Stimulated activated CD8-positive, alpha-beta memory T cell treated with anti-CD3 and anti-CD28 coated beads, Interleukin-7, amount 100 ng/mL, for 4 hours (primary cell): ENCODE results near the gene SPRR2A.
"Not testable (repeated sequence)": the region's sequence is repeated elsewhere in the genome, so short reads cannot be mapped to it uniquely, and the experiment has no call there.

Experiments
- DNase-seq, 2 donors: peaks; one replicate each; pipeline ENCODE4 v3.0.0-alpha.2; 2020; ENCODE audit warnings: low read depth in 2 of 2

SPRR2A gene

GRCh38 chr1:153025797-153026196, 31.5 kb downstream of the SPRR2A start:
- no peak for DNase-seq

- no peak for DNase-seq
Measured at GRCh38 chr1:153024413-153024812, 32.9 kb downstream of the SPRR2A start.

- DNase-seq = no peak
Measured at GRCh38 chr1:153023109-153023508, 34.2 kb downstream of the SPRR2A start.

- DNase-seq = not testable (repeated sequence)
Measured at GRCh38 chr1:153022340-153022739, 35.0 kb downstream of the SPRR2A start.

- not testable (repeated sequence) for DNase-seq
Measured at GRCh38 chr1:153021829-153022228, 35.5 kb downstream of the SPRR2A start.

- not testable (repeated sequence) for DNase-seq
Measured at GRCh38 chr1:153011235-153011758, 46.0 kb downstream of the SPRR2A start.
